Hepatocyte (in vitro differentiated cells): Measurements from ENCODE around the gene AMER2. TPM values are rescaled to one million over a fixed set of nuclear protein-coding genes. Genes with fewer than 3 reads are reported as not detected.

Experiments
- DNase-seq: peaks from one replicate; pipeline ENCODE4 v3.0.0-alpha.2; 2016; ENCODE audit warnings: low spot score
- H2AFZ ChIP-seq: fragments of 200-600 bp; sonication (generic); 2 replicates; pipeline ENCODE4 v1.6.0; 2016; ENCODE audit warnings: antibody characterized with exemption, mild to moderate bottlenecking
- H3K27ac ChIP-seq: fragments of 200-600 bp; sonication (generic); 2 replicates; pipeline ENCODE4 v1.5.1; 2016; ENCODE audit warnings: mild to moderate bottlenecking
- H3K27me3 ChIP-seq: fragments of 200-600 bp; sonication (generic); 2 replicates; pipeline ENCODE4 v1.6.1; 2016
- H3K36me3 ChIP-seq: fragments of 200-600 bp; sonication (generic); replicated peaks from 2 replicates; pipeline ENCODE4 v1.5.1; 2016; ENCODE audit warnings: low read depth; ENCODE audit not compliant: insufficient read depth
- H3K4me1 ChIP-seq: fragments of 200-600 bp; sonication (generic); 2 replicates; pipeline ENCODE4 v1.5.1; 2016; ENCODE audit warnings: mild to moderate bottlenecking, moderate library complexity; ENCODE audit not compliant: insufficient read depth
- H3K4me2 ChIP-seq: fragments of 200-600 bp; sonication (generic); 2 replicates; pipeline ENCODE4 v1.6.0; 2016
- H3K4me3 ChIP-seq: fragments of 200-600 bp; sonication (generic); 2 replicates; pipeline ENCODE4 v1.5.1; 2016; ENCODE audit warnings: mild to moderate bottlenecking
- H3K79me2 ChIP-seq: fragments of 200-600 bp; sonication (generic); 2 replicates; pipeline ENCODE4 v1.6.0; 2017; ENCODE audit warnings: mild to moderate bottlenecking
- H3K9me2 ChIP-seq: fragments of 200-600 bp; sonication (generic); replicated peaks from 2 replicates; pipeline ENCODE4 v1.6.0; 2017; ENCODE audit warnings: mild to moderate bottlenecking; ENCODE audit not compliant: insufficient read depth
- H3K9me3 ChIP-seq: fragments of 200-600 bp; sonication (generic); 2 replicates; pipeline ENCODE4 v1.5.1; 2016; ENCODE audit warnings: low read depth, mild to moderate bottlenecking
- H4K20me1 ChIP-seq: fragments of 200-600 bp; sonication (generic); 2 replicates; pipeline ENCODE4 v1.6.0; 2016; ENCODE audit warnings: mild to moderate bottlenecking; ENCODE audit not compliant: insufficient read depth, poor library complexity, severe bottlenecking
- CTCF ChIP-seq: fragments of 200-600 bp; sonication (generic); IDR thresholded peaks from 2 replicates; pipeline ENCODE4 v1.5.1; 2016; ENCODE audit warnings: antibody characterized with exemption, mild to moderate bottlenecking; ENCODE audit not compliant: poor library complexity
- EZH2 ChIP-seq: fragments of 200-600 bp; sonication (generic); IDR thresholded peaks from 2 replicates; pipeline ENCODE4 v1.6.1; 2016; ENCODE audit warnings: antibody characterized with exemption, mild to moderate bottlenecking, borderline replicate concordance
- EZH2phosphoT487 ChIP-seq: fragments of 200-600 bp; sonication (generic); IDR thresholded peaks from one replicate; pipeline ENCODE4 v1.6.1; 2018; ENCODE audit warnings: antibody characterized with exemption, mild to moderate bottlenecking, low read depth, moderate library complexity; ENCODE audit not compliant: unreplicated experiment, severe bottlenecking
- WGBS: methylation state at CpG from one replicate; pipeline ENCODE4 v1.1.6; 2016; ENCODE audit warnings: low lambda C conversion rate; ENCODE audit errors: missing lambda C conversion rate; 5-methylcytosine and 5-hydroxymethylcytosine counted together
- polyA plus RNA-seq: library from polyadenylated mRNA; unstranded; fragments of >200 nt; fragmentation: Nextera tagmentation; extraction: Ambion mirVana; gene quantifications from 2 replicates; pipeline ENCODE4 v1.2.1, GENCODE V29; 2016
- total RNA-seq: library from RNA; depleted of rRNA; stranded (reverse); fragments of >200 nt; gene quantifications from 2 replicates; pipeline ENCODE4 v1.2.3, GENCODE V29; 2014

Gene AMER2
- total and polyA plus RNA-seq, 2 experiments from 2014 or later = 0.02 to 0.23 TPM

GRCh38 chr13:25203127-25203740, 31.1 kb upstream of the AMER2 start:
- Histone ChIP-seq H3K36me3 (no peaks in the 10 kb centered on the region), H3K4me1 (no peaks in the 10 kb centered on the region), H3K27me3 (no peaks in the 10 kb centered on the region), H2AFZ (no peak overlapping the region), H3K4me2 (no peak overlapping the region), H3K9me3 (no peaks in the 10 kb centered on the region), H4K20me1 (no peaks in the 10 kb centered on the region), H3K4me3 (no peak overlapping the region), H3K79me2 (no peaks in the 10 kb centered on the region), H3K9me2 (no peaks in the 10 kb centered on the region), H3K27ac (no peak overlapping the region)
- no peak for TF ChIP-seq EZH2
- no peak for TF ChIP-seq CTCF
- 70% methylated on average over 17 of the region's 17 CpGs for WGBS
- no peak for DNase-seq

- H3K27ac ChIP-seq = no peak overlapping the region
- no peaks in the 10 kb centered on the region for H3K79me2 ChIP-seq
- no peak for DNase-seq
- H3K4me1 ChIP-seq = no peaks in the 10 kb centered on the region
- WGBS = 58% methylated on average over 4 of the region's 4 CpGs
- no peaks in the 10 kb centered on the region for H3K36me3 ChIP-seq
- H4K20me1 ChIP-seq = no peaks in the 10 kb centered on the region
- no peaks in the 10 kb centered on the region for H3K9me3 ChIP-seq
- no peak overlapping the region for H3K4me3 ChIP-seq
- no peak overlapping the region for H3K4me2 ChIP-seq
- no peak overlapping the region for H2AFZ ChIP-seq
- H3K9me2 ChIP-seq = no peaks in the 10 kb centered on the region
- no peaks in the 10 kb centered on the region for H3K27me3 ChIP-seq
- TF ChIP-seq CTCF = no peak
- TF ChIP-seq EZH2 = no peak
- TF ChIP-seq EZH2phosphoT487 = no peak
These were observed 28.7 kb upstream of the AMER2 start for GRCh38 chr13:25200783-25201182.

GRCh38 chr13:25198647-25199046, 26.6 kb upstream of the AMER2 start:
- H4K20me1 ChIP-seq = no peaks in the 10 kb centered on the region
- DNase-seq = no peak
- H2AFZ ChIP-seq = no peak overlapping the region
- no peaks in the 10 kb centered on the region for H3K9me3 ChIP-seq
- no peaks in the 10 kb centered on the region for H3K4me1 ChIP-seq
- H3K4me3 ChIP-seq = no peak overlapping the region
- no peak overlapping the region for H3K4me2 ChIP-seq
- no peak overlapping the region for H3K27ac ChIP-seq
- H3K27me3 ChIP-seq = no peaks in the 10 kb centered on the region
- H3K79me2 ChIP-seq = no peaks in the 10 kb centered on the region
- no peaks in the 10 kb centered on the region for H3K9me2 ChIP-seq
- H3K36me3 ChIP-seq = no peaks in the 10 kb centered on the region
- TF ChIP-seq EZH2 (no peak), EZH2phosphoT487 (no peak), CTCF (no peak)
- WGBS = 85% methylated on average over 5 of the region's 5 CpGs

- H3K27ac ChIP-seq = no peak overlapping the region
- H3K4me1 ChIP-seq = no peaks in the 10 kb centered on the region
- H3K4me3 ChIP-seq = no peak overlapping the region
- H3K9me3 ChIP-seq = no peaks in the 10 kb centered on the region
- no peaks in the 10 kb centered on the region for H4K20me1 ChIP-seq
- H2AFZ ChIP-seq = no peak overlapping the region
- no peaks in the 10 kb centered on the region for H3K27me3 ChIP-seq
- 90% methylated on average over 11 of the region's 11 CpGs for WGBS
- no peak overlapping the region for H3K4me2 ChIP-seq
- no peak for DNase-seq
- H3K36me3 ChIP-seq = no peaks in the 10 kb centered on the region
- TF ChIP-seq EZH2phosphoT487 (no peak), EZH2 (no peak), CTCF (no peak)
- H3K9me2 ChIP-seq = no peaks in the 10 kb centered on the region
- no peaks in the 10 kb centered on the region for H3K79me2 ChIP-seq
These were observed 24.9 kb upstream of the AMER2 start for GRCh38 chr13:25196971-25197370.
